Measurements from ENCODE around the gene SLAMF7. TPM values are rescaled to one million over a fixed set of nuclear protein-coding genes. Genes with fewer than 3 reads are reported as not detected.

SLAMF7 gene
- total and polyA plus RNA-seq, 4 donors: 0.80 to 2.9 (median 1.1) TPM

DNA sequence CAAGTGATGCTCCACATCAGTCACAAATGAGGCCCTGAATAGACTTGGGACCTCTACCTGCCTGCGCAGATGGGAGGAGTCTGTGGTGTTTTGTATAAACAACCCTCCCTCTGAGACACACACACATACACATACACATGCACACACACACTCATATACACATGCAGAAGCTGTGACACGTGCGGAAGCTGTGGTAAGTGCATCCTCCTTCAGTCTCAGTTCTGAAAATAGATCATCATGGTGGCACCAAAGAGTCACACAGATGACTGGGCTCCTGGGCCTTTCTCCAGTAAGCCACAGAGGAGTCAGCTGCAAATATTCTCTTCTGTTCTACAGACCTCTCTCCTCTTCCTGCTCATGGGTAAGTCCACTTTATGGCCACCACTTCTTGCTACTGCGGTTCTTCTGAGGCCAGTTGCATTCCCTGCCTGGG is 56.9 kb downstream of the SLAMF7 start, which contains the start of gene LY9:
Gene LY9 (plus strand): TSS at position 224 of the 433 bp plus-strand sequence. CDS start 14 bp downstream, at position 238.
- Histone ChIP-seq H3K27ac (ENCODE audit: low read depth in 1 of 2, low read length in 2 of 2) (peak within 1 kb of the TSS in 1 of 2 donors; percentile 27), H3K9me3 (ENCODE audit: control insufficient read depth in 4 of 4, low read length in 3 of 4) (peaks cover 0 to 3% (median 0%) of the 10 kb centered on the region in 4 donors), H3K36me3 (ENCODE audit: control insufficient read depth in 4 of 4, insufficient read depth in 3 of 4, low read depth in 1 of 4, low read length in 3 of 4) (no peaks in the 10 kb centered on the region), H3K4me1 (ENCODE audit: control insufficient read depth in 4 of 4, insufficient read depth in 4 of 4, low read length in 3 of 4) (no peaks in the 10 kb centered on the region), H3K4me3 (ENCODE audit: low read depth in 1 of 3, low read length in 3 of 3) (no peak within 1 kb of the TSS), H3K9ac (ENCODE audit: low read depth in 1 of 2, low read length in 2 of 2) (no peak within 1 kb of the TSS), H3K27me3 (ENCODE audit: control insufficient read depth in 4 of 4, insufficient read depth in 4 of 4, low read length in 3 of 4) (no peaks in the 10 kb centered on the region)
- DNase-seq (ENCODE audit: low spot score): no peak
- TF ChIP-seq RXRA (IDR thresholded peaks at IDR 0.05) (no peak), GABPA (IDR thresholded peaks at IDR 0.05 in 1 of 2, conservative IDR thresholded peaks at IDR 0.05 in 1 of 2) (no peak), TAF1 (conservative IDR thresholded peaks at IDR 0.05) (no peak), FOXA1 (IDR thresholded peaks at IDR 0.05) (no peak), YY1 (IDR thresholded peaks at IDR 0.05) (no peak), NR2F2 (IDR thresholded peaks at IDR 0.05) (no peak)
- TF ChIP-seq, protein P1, sequence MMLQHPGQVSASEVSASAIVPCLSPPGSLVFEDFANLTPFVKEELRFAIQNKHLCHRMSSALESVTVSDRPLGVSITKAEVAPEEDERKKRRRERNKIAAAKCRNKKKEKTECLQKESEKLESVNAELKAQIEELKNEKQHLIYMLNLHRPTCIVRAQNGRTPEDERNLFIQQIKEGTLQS (IDR thresholded peaks at IDR 0.05): no peak
- TF ChIP-seq, protein P2, sequence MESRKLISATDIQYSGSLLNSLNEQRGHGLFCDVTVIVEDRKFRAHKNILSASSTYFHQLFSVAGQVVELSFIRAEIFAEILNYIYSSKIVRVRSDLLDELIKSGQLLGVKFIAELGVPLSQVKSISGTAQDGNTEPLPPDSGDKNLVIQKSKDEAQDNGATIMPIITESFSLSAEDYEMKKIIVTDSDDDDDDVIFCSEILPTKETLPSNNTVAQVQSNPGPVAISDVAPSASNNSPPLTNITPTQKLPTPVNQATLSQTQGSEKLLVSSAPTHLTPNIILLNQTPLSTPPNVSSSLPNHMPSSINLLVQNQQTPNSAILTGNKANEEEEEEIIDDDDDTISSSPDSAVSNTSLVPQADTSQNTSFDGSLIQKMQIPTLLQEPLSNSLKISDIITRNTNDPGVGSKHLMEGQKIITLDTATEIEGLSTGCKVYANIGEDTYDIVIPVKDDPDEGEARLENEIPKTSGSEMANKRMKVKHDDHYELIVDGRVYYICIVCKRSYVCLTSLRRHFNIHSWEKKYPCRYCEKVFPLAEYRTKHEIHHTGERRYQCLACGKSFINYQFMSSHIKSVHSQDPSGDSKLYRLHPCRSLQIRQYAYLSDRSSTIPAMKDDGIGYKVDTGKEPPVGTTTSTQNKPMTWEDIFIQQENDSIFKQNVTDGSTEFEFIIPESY (IDR thresholded peaks at IDR 0.05): no peak
- WGBS: 84% methylated on average over 4 of the region's 4 CpGs

DNA sequence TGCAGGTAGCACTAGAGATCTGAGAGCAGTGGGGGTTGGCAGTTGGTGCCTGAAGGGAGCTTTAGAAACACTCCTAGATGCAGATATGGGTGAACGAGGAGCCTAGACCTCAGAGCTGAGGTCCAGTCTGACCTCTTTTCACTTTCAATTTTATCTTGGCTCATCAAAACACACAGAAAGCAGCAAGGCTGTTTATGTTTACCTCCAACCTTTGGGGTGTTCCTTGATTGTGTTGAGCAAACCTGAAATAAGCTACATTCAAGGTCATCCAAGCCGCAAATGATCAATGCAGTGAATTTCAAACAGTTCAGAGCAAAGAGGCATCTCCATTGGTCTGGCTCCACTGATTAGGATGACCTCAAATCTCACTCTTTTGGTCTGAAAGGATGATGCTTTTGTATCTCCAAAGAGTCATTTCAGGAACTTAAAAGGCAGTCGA is 58.2 kb downstream of the SLAMF7 start:
- Histone ChIP-seq H3K4me1 (ENCODE audit: control insufficient read depth in 4 of 4, insufficient read depth in 4 of 4, low read length in 3 of 4) (no peaks in the 10 kb centered on the region), H3K9ac (ENCODE audit: low read depth in 1 of 2, low read length in 2 of 2) (no peak overlapping the region), H3K36me3 (ENCODE audit: control insufficient read depth in 4 of 4, insufficient read depth in 3 of 4, low read depth in 1 of 4, low read length in 3 of 4) (no peaks in the 10 kb centered on the region), H3K27ac (ENCODE audit: low read depth in 1 of 2, low read length in 2 of 2) (peak overlapping the region in 1 of 2 donors; percentile 13), H3K4me3 (ENCODE audit: low read depth in 1 of 3, low read length in 3 of 3) (no peak overlapping the region), H3K9me3 (ENCODE audit: control insufficient read depth in 4 of 4, low read length in 3 of 4) (peaks cover 0 to 3% (median 0%) of the 10 kb centered on the region in 4 donors), H3K27me3 (ENCODE audit: control insufficient read depth in 4 of 4, insufficient read depth in 4 of 4, low read length in 3 of 4) (no peaks in the 10 kb centered on the region)
- DNase-seq (ENCODE audit: low spot score): no peak
- 68% methylated on average over 3 of the region's 3 CpGs for whole genome bisulfite sequencing
- TF ChIP-seq RAD21 (IDR thresholded peaks at IDR 0.05): no peak
- TF ChIP-seq RXRA (IDR thresholded peaks at IDR 0.05): no peak
- TF ChIP-seq, protein P3, sequence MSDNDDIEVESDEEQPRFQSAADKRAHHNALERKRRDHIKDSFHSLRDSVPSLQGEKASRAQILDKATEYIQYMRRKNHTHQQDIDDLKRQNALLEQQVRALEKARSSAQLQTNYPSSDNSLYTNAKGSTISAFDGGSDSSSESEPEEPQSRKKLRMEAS (IDR thresholded peaks at IDR 0.05): no peak
- TF ChIP-seq, protein P4, sequence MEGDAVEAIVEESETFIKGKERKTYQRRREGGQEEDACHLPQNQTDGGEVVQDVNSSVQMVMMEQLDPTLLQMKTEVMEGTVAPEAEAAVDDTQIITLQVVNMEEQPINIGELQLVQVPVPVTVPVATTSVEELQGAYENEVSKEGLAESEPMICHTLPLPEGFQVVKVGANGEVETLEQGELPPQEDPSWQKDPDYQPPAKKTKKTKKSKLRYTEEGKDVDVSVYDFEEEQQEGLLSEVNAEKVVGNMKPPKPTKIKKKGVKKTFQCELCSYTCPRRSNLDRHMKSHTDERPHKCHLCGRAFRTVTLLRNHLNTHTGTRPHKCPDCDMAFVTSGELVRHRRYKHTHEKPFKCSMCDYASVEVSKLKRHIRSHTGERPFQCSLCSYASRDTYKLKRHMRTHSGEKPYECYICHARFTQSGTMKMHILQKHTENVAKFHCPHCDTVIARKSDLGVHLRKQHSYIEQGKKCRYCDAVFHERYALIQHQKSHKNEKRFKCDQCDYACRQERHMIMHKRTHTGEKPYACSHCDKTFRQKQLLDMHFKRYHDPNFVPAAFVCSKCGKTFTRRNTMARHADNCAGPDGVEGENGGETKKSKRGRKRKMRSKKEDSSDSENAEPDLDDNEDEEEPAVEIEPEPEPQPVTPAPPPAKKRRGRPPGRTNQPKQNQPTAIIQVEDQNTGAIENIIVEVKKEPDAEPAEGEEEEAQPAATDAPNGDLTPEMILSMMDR (IDR thresholded peaks at IDR 0.05; ENCODE audit: low read depth, low read length, missing input control): no peak
- TF ChIP-seq NR2F2 (IDR thresholded peaks at IDR 0.05): no peak
- TF ChIP-seq JUND (IDR thresholded peaks at IDR 0.05): no peak
- TF ChIP-seq FOXA2 (IDR thresholded peaks at IDR 0.05): no peak
- TF ChIP-seq SP1 (IDR thresholded peaks at IDR 0.05): no peak
- TF ChIP-seq, protein P1 (IDR thresholded peaks at IDR 0.05): no peak
- no peak for TF ChIP-seq TAF1 (conservative IDR thresholded peaks at IDR 0.05)
- no peak for TF ChIP-seq HNF4G (IDR thresholded peaks at IDR 0.05)
- TF ChIP-seq HNF4A (conservative IDR thresholded peaks at IDR 0.05): no peak
- TF ChIP-seq FOXA1 (IDR thresholded peaks at IDR 0.05): no peak

Measured in liver (tissue), 9 donors.